ENCODE data around the gene RALGAPA2. TPM values are rescaled to one million over a fixed set of nuclear protein-coding genes. Genes with fewer than 3 reads are reported as not detected.

Gene RALGAPA2
- polyA plus RNA-seq, 2 of the 4 experiments (the other 2 are of a cell fraction), result 4.0 to 4.7 TPM

GRCh38 chr20:20401991-20402390 lies 310.5 kb downstream of the RALGAPA2 start:
- no peaks in the 10 kb centered on the region for H3K4me1 ChIP-seq
- no peak overlapping the region for H3K4me3 ChIP-seq
- DNase-seq (ENCODE audit: low read depth in 1 of 2, low spot score in 1 of 2) (no peak), ATAC-seq (no peak), FAIRE-seq (no peak)
- TF ChIP-seq REST (IDR thresholded peaks at IDR 0.05) (no peak), RARB (CRISPR knock-in tag; IDR thresholded peaks at IDR 0.05) (no peak), RCOR1 (IDR thresholded peaks at IDR 0.05; ENCODE audit: low read depth, low read length) (no peak), HOXB5 (CRISPR knock-in tag; IDR thresholded peaks at IDR 0.05) (no peak), KDM1A (IDR thresholded peaks at IDR 0.05; ENCODE audit: low read depth) (no peak), KDM5A (IDR thresholded peaks at IDR 0.05) (no peak), USF2 (IDR thresholded peaks at IDR 0.05) (no peak), POLR2AphosphoS2 (conservative IDR thresholded peaks at IDR 0.05; ENCODE audit: low read length) (no peak), SMC3 (IDR thresholded peaks at IDR 0.05) (no peak), TFCP2L1 (CRISPR knock-in tag; IDR thresholded peaks at IDR 0.05) (no peak), EHF (CRISPR knock-in tag; IDR thresholded peaks at IDR 0.05) (no peak)
- no peaks in the 10 kb centered on the region for H3K9me3 ChIP-seq
- POLR2A ChIA-PET, result no interaction called here
- 58% methylated on average over 3 of the region's 3 CpGs for WGBS (ENCODE audit: missing lambda C conversion rate)
- H3K27ac ChIP-seq, result no peak overlapping the region
- no peak overlapping the region for H3K4me2 ChIP-seq
- CTCF ChIA-PET, result interaction anchor here (1.0 to 1.4 kb wide), 2 partner anchors 12 to 159 kb away, joined by 3 to 4 read pairs; no protein-coding TSS in a partner anchor

- 80% methylated on average over 13 of the region's 13 CpGs for WGBS (ENCODE audit: missing lambda C conversion rate)
- Histone ChIP-seq H3K4me2 (no peak overlapping the region), H3K4me3 (no peak overlapping the region), H3K4me1 (no peaks in the 10 kb centered on the region), H3K9me3 (no peaks in the 10 kb centered on the region), H3K27ac (no peak overlapping the region)
- no peak for FAIRE-seq
- DNase-seq (ENCODE audit: low read depth in 1 of 2, low spot score in 1 of 2), result no peak
- ATAC-seq, result no peak
- ChIA-PET POLR2A (no interaction called here), CTCF (no interaction called here)
- TF ChIP-seq NR3C1 (IDR thresholded peaks at IDR 0.05) (no peak), HEYL (CRISPR knock-in tag; IDR thresholded peaks at IDR 0.05) (no peak)
Observed at GRCh38 chr20:20399531-20400500, 312.6 kb downstream of the RALGAPA2 start.

- H3K4me3 ChIP-seq, result no peak overlapping the region
- no peak for DNase-seq (ENCODE audit: low read depth in 1 of 2, low spot score in 1 of 2)
- H3K9me3 ChIP-seq, result no peaks in the 10 kb centered on the region
- POLR2A ChIA-PET, result no interaction called here
- FAIRE-seq, result no peak
- no peak for ATAC-seq
- CTCF ChIA-PET, result interaction anchor here (0.8 kb wide), 1 partner anchor 11 kb away, joined by 3 read pairs; no protein-coding TSS in a partner anchor
- TF ChIP-seq EP300 (IDR thresholded peaks at IDR 0.05) (no peak), EHMT2 (IDR thresholded peaks at IDR 0.05; ENCODE audit: low read depth) (no peak), POLR2AphosphoS2 (conservative IDR thresholded peaks at IDR 0.05; ENCODE audit: low read length) (no peak)
- no peak overlapping the region for H3K27ac ChIP-seq
- H3K4me1 ChIP-seq, result no peaks in the 10 kb centered on the region
- no peak overlapping the region for H3K4me2 ChIP-seq
- 87% methylated on average over 7 of the region's 7 CpGs for WGBS (ENCODE audit: missing lambda C conversion rate)
Observed at GRCh38 chr20:20398123-20398522, 314.3 kb downstream of the RALGAPA2 start.
